ENCODE data around the gene TSPO2.

TSPO2 gene

GRCh38 chr6:41078101-41078500, 35.8 kb downstream of the TSPO2 start:
- DNase-seq: no peak

DNA sequence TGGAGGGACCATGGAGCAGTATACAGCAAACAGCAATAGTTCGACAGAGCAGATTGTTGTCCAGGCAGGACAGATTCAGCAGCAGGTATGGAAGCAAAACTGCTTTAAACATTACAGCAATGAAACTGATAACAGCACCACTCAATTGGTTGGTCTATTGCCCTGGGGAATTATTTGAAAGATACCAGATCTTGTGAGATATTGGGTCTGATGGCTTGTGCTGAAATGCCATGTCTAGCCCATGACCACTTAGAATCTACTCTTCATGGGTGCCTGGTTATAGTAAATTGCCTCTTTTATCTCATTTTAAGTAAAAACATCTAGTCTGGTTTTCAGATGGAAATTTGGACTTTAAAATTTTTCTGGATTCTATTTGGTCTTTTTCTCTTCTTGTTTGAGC, 36.8 kb downstream of the TSPO2 start:
- no peak for DNase-seq

DNA sequence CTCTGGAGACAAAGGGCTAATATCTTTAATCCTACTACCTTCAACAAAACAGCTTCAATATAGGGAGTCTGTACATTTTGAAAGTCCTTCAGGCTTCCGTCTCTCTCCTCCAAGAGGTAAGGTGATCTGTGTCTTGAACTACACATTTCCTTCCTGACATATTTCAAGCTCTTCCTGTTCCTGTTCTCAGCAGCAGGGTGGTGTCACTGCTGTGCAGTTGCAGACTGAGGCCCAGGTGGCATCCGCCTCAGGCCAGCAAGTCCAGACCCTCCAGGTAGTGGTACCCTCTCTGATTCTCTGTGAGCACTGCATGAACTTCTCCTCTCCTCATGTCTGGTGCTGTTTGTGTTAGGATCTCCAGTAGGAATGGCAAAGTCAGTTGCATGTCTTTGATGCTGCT, 38.4 kb downstream of the TSPO2 start:
- DNase-seq: no peak

DNA sequence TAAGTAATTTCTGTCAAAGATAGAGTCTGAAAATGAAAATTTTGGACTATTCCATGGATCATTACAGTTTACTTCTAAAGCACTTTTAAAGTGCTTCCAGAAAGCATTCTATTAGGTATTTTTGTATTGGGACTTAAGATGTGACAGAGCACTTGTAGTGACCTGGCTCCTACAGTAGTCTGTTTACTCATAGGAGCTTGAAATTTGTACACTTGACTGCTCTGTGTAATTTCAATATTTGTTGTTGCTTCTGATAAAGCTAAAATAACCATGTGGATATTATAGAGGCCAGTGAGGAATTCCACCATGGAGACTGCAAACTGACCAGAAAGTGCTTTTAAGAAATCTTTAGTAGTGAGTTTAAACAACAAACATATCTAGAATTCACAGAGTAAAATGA, 40.8 kb downstream of the TSPO2 start:
- no peak for DNase-seq

GRCh38 chr6:41085182-41085581, 42.9 kb downstream of the TSPO2 start:
- no peak for DNase-seq

- DNase-seq: no peak
Measured at GRCh38 chr6:41088451-41088850, 46.2 kb downstream of the TSPO2 start.

GRCh38 chr6:41090841-41091761, 48.8 kb downstream of the TSPO2 start:
- no peak for DNase-seq

GRCh38 chr6:41092421-41093140, 50.3 kb downstream of the TSPO2 start:
- no peak for DNase-seq

- no peak for DNase-seq
Measured at GRCh38 chr6:41093729-41094128, 51.5 kb downstream of the TSPO2 start.

Measured in NCI-H1048 (cell line).